Sigmoid colon (tissue), 7 donors: ENCODE results near the gene MYRIP. TPM values are rescaled to one million over a fixed set of nuclear protein-coding genes. Genes with fewer than 3 reads are reported as not detected.

Experiments
- DNase-seq: peaks from one replicate; pipeline ENCODE4 v3.0.0-alpha.2; 2019
- H3K27ac ChIP-seq, 4 donors: fragments of 200-600 bp; sonication (generic); one replicate each; pipeline ENCODE4 v1.5.1; 2016 to 2019; ENCODE audit warnings: mild to moderate bottlenecking in 1 of 4
- H3K27me3 ChIP-seq, 3 donors: fragments of 200-600 bp; sonication (generic); one replicate each; pipeline ENCODE4 v1.5.1; 2019; ENCODE audit warnings: mild to moderate bottlenecking in 1 of 3
- H3K36me3 ChIP-seq, 4 donors: fragments of 200-600 bp; sonication (generic); one replicate each; pipeline ENCODE4 v1.5.1; 2016 to 2019
- H3K4me1 ChIP-seq, 4 donors: fragments of 200-600 bp; sonication (generic); one replicate each; pipeline ENCODE4 v1.5.1; 2017 to 2019
- H3K4me3 ChIP-seq, 4 donors: fragments of 200-600 bp; sonication (generic); one replicate each; pipeline ENCODE4 v1.5.1; 2017 to 2019; ENCODE audit warnings: mild to moderate bottlenecking in 2 of 4, moderate library complexity in 1 of 4
- H3K9me3 ChIP-seq, 4 donors: fragments of 200-600 bp in 3 of 4; sonication (generic) in 3 of 4; one replicate each; pipeline versions ENCODE4 v1.5.1 to v1.6.1; 2013 to 2019
- CTCF ChIP-seq, 4 experiments: fragments of 450-650 bp in 3 of 4; fragments of 200-600 bp in 1 of 4; IDR thresholded peaks; one replicate each; pipeline ENCODE4 v1.5.1; 2016 to 2019; ENCODE audit warnings: antibody characterized with exemption in 4 of 4, mild to moderate bottlenecking in 3 of 4, moderate library complexity in 2 of 4
- EP300 ChIP-seq, 4 donors: sonication (generic); formaldehyde crosslinking; IDR thresholded peaks; one replicate each; pipeline ENCODE4 v1.6.1; 2017; ENCODE audit warnings: antibody characterized with exemption in 4 of 4
- POLR2A ChIP-seq, 2 donors: fragments of 450-650 bp; IDR thresholded peaks; one replicate each; pipeline ENCODE4 v1.6.1; 2016; ENCODE audit warnings: antibody characterized with exemption in 2 of 2, mild to moderate bottlenecking in 2 of 2, moderate library complexity in 2 of 2
- POLR2AphosphoS5 ChIP-seq, 4 donors: sonication (generic); formaldehyde crosslinking; IDR thresholded peaks; one replicate each; pipeline ENCODE4 v1.6.1; 2017; ENCODE audit warnings: antibody characterized with exemption in 4 of 4
- WGBS, 2 donors: extraction: QIAGEN DNeasy Blood & Tissue Kit; methylation state at CpG; one replicate each; pipeline ENCODE4 v1.1.7; 2013; 5-methylcytosine and 5-hydroxymethylcytosine counted together
- intact Hi-C: fragments of 100-400 bp; cut with DNase I; formaldehyde crosslinking; loops from one replicate; pipeline ENCODE4 v1.15.1; 2023
- polyA plus RNA-seq, 3 donors: library from polyadenylated mRNA; stranded (reverse); fragments of 200-250 nt; gene quantifications; one replicate each; pipeline ENCODE4 v1.2.3, GENCODE V29; 2013
- total RNA-seq, 4 donors: library from RNA; depleted of rRNA; stranded (reverse); fragments of >200 nt; gene quantifications; one replicate each; pipeline ENCODE4 v1.1.0, GENCODE V29; 2016
- donor health status: healthy with polysubstance abuse.
- donor health status: Bipolar disorder and iron deficiency.
- donor health status: healthy.

The MYRIP gene
- total and polyA plus RNA-seq, 7 donors, result 2.2 to 5.5 (median 4.2) TPM

- Histone ChIP-seq H3K36me3 (no peaks in the 10 kb centered on the region), H3K27ac (no peak overlapping the region), H3K27me3 (no peaks in the 10 kb centered on the region), H3K9me3 (no peaks in the 10 kb centered on the region), H3K4me3 (no peak overlapping the region), H3K4me1 (no peaks in the 10 kb centered on the region)
- no peak for TF ChIP-seq EP300 (IDR thresholded peaks at IDR 0.05)
- no peak for TF ChIP-seq POLR2AphosphoS5 (IDR thresholded peaks at IDR 0.05)
- no peak for TF ChIP-seq CTCF (IDR thresholded peaks at IDR 0.05)
- TF ChIP-seq POLR2A (IDR thresholded peaks at IDR 0.05), result no peak
- DNase-seq, result no peak
- intact Hi-C loops, result no loop called here
- 86 to 90% methylated on average over 6 of the region's 6 CpGs for WGBS, 2 donors
These were observed 391.4 kb downstream of the MYRIP start for GRCh38 chr3:40200692-40201316.

DNA sequence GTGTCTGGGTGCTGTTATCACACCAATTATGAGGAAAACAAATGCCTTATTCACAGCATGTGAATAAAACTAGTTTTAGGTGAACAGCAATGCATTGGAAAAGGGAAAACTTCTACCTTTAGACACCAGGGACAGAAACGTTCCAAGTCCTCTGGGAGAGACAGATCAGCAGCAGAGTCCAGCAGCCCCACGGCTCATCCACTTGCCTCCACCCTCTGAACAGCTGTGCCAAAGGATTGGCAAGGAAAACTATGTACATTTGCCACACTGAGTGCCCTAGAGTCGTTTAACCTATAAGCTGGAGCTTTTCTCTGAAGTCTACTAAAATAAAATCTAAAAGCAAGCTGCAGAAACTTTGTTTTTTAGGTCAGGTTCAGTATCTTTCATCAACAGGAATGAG is 392.4 kb downstream of the MYRIP start:
- Histone ChIP-seq H3K27ac (no peak overlapping the region), H3K4me1 (no peaks in the 10 kb centered on the region), H3K36me3 (no peaks in the 10 kb centered on the region), H3K27me3 (no peaks in the 10 kb centered on the region), H3K4me3 (no peak overlapping the region), H3K9me3 (no peaks in the 10 kb centered on the region)
- no peak for DNase-seq
- WGBS, 2 donors, result 28 to 52% methylated on average over 3 of the region's 3 CpGs
- no peak for TF ChIP-seq CTCF (IDR thresholded peaks at IDR 0.05)
- TF ChIP-seq POLR2A (IDR thresholded peaks at IDR 0.05), result no peak
- no peak for TF ChIP-seq POLR2AphosphoS5 (IDR thresholded peaks at IDR 0.05)
- TF ChIP-seq EP300 (IDR thresholded peaks at IDR 0.05), result no peak
- intact Hi-C loops, result no loop called here

GRCh38 chr3:40206522-40206921 is 397.1 kb downstream of the MYRIP start:
- Histone ChIP-seq H3K4me3 (no peak overlapping the region), H3K36me3 (no peaks in the 10 kb centered on the region), H3K27ac (no peak overlapping the region), H3K4me1 (no peaks in the 10 kb centered on the region), H3K27me3 (no peaks in the 10 kb centered on the region), H3K9me3 (no peaks in the 10 kb centered on the region)
- WGBS, 2 donors, result 88 to 90% methylated on average over 2 of the region's 2 CpGs
- TF ChIP-seq EP300 (IDR thresholded peaks at IDR 0.05) (no peak), POLR2A (IDR thresholded peaks at IDR 0.05) (no peak), CTCF (IDR thresholded peaks at IDR 0.05) (no peak), POLR2AphosphoS5 (IDR thresholded peaks at IDR 0.05) (no peak)
- no peak for DNase-seq
- intact Hi-C loops, result no loop called here

GRCh38 chr3:40207796-40208195 is 398.4 kb downstream of the MYRIP start:
- intact Hi-C loops, result no loop called here
- Histone ChIP-seq H3K36me3 (no peaks in the 10 kb centered on the region), H3K4me3 (no peak overlapping the region), H3K9me3 (no peaks in the 10 kb centered on the region), H3K4me1 (no peaks in the 10 kb centered on the region), H3K27ac (no peak overlapping the region), H3K27me3 (no peaks in the 10 kb centered on the region)
- TF ChIP-seq CTCF (IDR thresholded peaks at IDR 0.05) (no peak), POLR2AphosphoS5 (IDR thresholded peaks at IDR 0.05) (no peak), EP300 (IDR thresholded peaks at IDR 0.05) (no peak), POLR2A (IDR thresholded peaks at IDR 0.05) (no peak)
- DNase-seq, result no peak

DNA sequence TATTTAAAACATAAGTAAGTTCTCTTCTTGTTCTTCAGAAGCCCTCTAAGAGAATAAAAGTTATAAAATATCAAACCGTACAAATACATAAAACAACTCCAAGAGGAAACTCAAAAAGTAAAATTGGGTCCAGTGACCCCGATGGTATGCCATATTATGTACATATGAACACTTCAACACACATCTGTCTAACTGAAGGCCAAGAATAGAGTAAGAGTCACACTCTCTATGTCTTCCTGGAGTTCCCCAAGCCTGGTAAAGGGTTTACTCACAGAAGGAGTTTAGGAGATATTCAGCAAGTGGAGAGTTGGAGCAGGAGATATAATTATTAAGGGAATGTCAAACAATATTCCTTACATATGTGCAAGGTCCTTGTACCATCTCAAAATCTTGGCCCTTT is 398.8 kb downstream of the MYRIP start:
- intact Hi-C loops, result no loop called here
- DNase-seq, result no peak
- no peak overlapping the region for H3K27ac ChIP-seq
- no peaks in the 10 kb centered on the region for H3K36me3 ChIP-seq
- H3K4me3 ChIP-seq, result no peak overlapping the region
- H3K4me1 ChIP-seq, result no peaks in the 10 kb centered on the region
- H3K9me3 ChIP-seq, result no peaks in the 10 kb centered on the region
- H3K27me3 ChIP-seq, result no peaks in the 10 kb centered on the region
- WGBS, 2 donors, result 92 to 94% methylated on average over 2 of the region's 2 CpGs
- no peak for TF ChIP-seq EP300 (IDR thresholded peaks at IDR 0.05)
- no peak for TF ChIP-seq POLR2AphosphoS5 (IDR thresholded peaks at IDR 0.05)
- TF ChIP-seq CTCF (IDR thresholded peaks at IDR 0.05), result no peak
- no peak for TF ChIP-seq POLR2A (IDR thresholded peaks at IDR 0.05)
